Hematopoietic multipotent progenitor cell (in vitro differentiated cells): ENCODE results near the gene ZNF555. TPM values are rescaled to one million over a fixed set of nuclear protein-coding genes. Genes with fewer than 3 reads are reported as not detected.
"Not testable (repeated sequence)": the region's sequence is repeated elsewhere in the genome, so short reads cannot be mapped to it uniquely, and the experiment has no call there.

ENCODE experiments used
- DNase-seq, 3 donors: peaks; one replicate each; pipeline ENCODE4 v3.0.0-alpha.2; 2011 to 2015; ENCODE audit warnings: low read depth in 2 of 3, low spot score in 2 of 3
- total RNA-seq: library from RNA; depleted of rRNA; stranded (reverse); fragments of >200 nt; gene quantifications from one replicate; pipeline ENCODE4 v1.2.3, GENCODE V29; 2012

ZNF555 gene
- total RNA-seq, 1 donor, result 5.9 TPM

DNA sequence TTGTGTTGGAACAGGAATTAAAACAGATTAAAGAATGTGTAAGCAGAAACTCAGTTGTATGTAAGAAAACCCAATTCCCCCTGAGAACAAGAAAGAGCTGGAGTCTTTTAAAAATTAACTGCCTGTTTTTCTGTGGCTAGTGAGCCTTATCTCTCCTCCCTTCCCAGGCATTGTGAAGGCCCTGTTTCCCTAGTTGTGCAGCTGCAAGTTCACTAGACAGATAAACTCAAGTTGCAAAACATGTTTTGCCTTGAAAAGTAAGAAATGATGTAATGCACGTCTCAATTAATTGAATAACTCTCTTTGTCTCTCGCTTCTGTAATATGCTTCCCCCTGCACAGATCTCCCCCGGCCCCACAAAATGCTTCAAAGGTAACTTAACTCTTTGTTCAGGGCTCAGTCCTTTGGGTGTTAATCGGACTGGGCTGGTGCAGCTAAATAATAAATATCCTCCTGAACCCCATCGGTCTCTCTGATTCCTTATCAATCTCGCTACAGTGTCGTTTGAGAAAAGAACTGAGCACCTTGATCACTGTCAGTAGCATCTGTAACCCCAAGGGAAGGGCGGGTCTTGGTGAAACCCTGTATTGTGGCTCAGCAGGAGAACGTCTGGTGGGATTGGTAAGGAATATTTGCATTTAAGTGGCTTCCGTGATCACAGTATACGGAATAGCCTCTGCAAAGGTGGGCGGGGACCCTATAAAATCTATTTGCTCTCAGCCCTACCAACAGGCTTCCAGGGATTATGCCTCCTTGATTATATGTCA is 24.2 kb downstream of the ZNF555 start:
- peak in 1 of 3 donors; percentile 82 for DNase-seq

DNA sequence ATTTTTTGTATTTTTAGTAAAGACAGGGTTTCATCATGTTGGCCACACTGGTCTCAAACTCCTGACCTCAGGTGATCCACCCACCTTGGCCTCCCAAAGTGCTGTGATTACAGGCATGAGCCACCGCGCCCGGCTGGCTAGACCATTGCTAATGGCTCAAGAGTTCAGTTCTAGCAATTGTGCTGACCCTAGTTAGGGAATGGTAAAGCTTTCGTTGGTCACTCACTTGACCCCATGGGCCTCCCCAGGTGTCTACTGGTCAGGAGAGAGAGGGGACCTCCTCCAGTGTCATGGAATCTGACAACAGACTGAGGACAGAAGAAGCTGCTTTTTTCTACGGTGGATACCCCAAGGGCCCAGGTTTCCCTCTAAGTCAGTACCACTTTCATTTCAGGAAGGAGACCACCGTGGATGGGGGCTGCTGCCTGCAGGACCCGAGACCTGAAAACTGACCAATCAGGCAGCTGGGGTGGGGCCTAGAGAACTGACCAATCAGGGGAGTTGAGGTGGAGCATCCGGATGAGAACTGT is 25.3 kb downstream of the ZNF555 start:
- no peak for DNase-seq

DNA sequence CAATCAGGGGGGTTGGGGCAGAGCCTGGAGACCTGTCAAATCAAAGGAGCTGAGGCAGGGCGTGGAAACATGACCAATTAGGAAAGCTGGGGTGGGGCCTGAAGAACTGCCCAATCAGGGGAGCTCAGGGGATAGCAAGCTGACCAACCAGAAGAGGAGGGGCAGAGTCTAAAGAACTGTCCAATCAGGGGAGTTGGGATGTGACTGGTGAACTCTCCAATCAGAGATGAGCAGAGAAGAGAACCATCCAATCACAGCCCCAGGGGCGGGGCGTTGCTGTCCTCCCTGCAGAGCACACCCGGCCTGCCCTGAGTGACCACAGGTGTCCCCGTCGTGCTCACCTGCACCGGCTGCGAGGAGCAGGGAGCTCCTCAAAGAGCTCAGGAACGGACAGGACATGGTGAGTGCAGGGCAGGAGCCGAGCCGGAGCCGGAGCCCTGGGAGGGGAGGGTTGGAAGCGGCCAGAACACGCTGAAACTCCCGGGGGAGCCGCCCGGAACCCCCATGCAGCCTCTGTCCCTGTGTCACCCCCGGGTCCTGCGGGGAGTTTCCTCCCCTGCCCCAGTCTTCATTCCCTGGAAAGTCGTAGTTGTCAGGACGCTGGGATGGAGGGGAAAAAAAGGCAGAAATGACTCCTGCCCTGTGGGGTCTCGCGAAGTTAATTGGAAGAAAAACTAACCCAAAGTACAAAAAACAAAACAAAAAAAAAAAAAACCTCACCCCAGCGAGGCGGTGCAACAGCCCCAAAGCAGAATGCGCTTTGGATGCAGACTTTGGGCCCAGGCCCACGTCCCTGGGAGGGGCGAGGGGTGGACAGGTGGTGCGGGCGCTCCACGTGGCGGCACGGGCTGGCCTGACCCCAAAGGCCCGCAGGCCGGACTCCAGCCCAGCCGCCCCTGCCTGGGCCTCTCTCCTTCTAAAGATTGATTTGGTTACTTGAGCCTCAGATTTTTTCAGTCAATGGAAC is 26.0 kb downstream of the ZNF555 start, which contains the start of gene ZNF556:
ZNF556 (plus strand) TSS at position 311 of the 967 bp plus-strand sequence; CDS start at position 398, 87 bp downstream.
- no peak for DNase-seq

DNA sequence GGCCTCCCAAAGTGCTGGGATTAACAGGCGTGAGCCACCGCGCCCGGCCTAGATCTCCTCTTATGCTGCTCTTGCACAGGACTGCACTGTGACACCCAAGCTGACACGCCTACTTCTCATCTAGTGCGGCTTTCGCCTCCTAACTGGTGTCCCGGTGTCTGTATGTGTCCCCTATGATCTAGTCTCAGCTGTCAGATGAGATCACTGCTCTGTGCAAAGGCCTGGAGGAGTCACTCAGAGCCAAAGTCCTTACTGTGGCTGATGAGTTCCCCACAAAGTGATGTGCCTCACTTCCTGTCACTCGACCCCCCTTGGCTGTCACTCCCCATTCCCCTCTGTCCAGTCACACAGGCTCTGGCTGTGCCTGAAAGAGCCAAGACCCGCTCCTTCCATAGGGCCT is 28.3 kb downstream of the ZNF555 start:
- DNase-seq, result no peak

DNA sequence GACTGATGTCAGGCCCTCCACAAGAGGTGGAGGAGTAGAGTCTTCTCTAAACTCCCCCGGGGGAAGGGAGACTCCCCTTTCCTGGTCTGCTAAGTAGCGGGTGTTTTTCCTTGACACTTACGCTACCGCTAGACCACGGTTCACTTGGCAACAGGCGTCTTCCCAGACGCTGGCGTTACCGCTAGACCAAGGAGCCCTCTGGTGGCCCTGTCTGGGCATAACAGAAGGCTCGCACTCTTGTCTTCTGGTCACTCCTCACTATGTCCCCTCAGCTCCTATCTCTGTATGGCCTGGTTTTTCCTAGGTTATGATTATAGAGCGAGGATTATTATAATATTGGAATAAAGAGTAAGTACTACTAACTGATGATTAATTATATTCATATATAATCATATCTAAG is 30.9 kb downstream of the ZNF555 start:
- not testable (repeated sequence) for DNase-seq

DNA sequence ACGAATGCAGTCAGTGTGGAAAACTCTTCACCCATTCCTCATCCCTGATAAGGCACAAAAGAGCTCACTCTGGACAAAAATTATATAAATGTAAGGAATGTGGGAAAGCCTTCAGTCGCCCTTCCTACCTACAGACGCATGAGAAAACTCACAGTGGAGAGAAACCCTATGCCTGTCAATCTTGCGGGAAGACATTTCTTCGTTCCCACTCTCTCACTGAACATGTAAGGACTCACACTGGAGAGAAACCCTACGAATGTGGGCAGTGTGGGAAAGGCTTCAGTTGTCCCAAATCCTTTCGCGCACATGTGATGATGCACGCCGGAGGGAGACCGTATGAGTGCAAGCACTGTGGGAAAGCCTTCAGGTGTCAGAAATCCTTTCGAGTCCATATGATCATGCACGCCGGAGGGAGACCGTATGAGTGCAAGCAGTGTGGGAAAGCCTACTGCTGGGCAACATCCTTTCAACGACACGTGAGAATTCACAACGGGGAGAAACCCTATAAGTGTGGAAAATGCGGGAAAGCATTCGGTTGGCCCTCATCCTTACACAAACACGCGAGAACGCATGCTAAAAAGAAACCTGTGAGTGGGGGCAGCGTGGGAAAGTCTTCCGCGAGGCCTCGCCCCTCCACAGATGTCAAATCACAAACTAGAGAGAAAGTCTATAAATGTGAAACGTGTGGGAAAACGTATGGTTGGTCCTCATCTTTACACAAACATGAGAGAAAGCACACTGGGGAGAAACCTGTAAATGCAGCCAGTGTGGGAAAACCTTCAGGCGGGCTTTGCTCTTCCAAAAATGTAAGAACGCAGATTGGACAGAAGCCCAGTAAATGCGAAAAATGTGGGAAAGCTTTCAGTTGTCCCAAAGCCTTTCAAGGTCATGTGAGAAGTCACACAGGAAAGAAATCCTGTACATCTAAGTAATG is 36.4 kb downstream of the ZNF555 start:
- DNase-seq, result no peak

DNA sequence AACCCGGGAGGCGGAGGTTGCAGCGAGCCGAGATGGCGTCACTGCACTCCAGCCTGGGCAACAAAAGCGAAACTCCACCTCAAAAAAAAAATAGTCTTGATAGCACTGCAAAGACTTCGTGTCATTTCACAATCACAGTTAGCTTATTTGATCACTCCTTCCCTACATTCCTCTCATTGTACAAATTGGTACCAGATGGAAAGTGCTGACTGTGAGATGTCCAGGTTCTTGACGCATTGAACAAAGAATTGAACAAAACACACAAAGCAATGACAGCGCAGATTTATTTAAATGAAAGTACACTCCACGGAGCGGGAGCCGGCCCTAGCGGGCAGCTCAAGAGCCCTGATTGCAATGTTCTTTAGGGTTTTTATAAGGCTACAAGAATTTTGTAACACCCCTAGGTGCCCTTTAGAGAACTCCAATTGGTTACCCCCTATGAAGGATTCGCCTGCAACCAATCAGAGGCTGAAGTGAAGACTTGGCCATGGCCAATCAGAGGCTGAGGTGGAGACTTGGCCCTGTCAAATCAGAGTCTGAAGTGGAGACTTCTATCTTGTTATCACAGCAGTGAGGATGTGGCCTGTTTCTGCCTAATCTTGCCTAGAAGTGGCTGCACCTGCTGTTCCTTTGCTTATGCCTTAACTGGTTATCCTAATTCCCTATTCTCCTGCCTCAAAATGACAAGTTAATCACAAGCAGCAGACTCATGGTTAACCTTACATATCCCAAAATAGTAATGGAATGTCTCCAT is 42.6 kb downstream of the ZNF555 start:
- DNase-seq, result no peak

DNA sequence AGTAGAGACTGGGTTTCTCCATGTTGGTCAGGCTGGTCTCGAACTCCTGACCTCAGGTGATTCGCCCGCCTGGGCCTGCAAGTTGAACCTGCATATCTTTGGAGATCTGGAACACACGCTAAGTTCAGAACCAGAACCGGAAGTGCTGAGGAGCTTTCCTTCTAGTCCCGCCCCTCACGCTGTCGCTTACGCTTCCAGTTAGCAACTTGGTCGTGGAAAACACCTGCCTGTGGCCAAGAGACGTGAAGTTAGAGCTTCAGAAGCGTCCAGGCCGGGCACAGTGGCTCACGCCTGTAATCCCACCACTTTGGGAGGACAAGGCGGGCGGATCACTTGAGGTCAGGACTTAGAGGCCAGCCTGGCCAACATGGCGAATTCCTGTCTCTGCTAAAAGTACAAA is 44.5 kb downstream of the ZNF555 start:
- DNase-seq, result no peak

DNA sequence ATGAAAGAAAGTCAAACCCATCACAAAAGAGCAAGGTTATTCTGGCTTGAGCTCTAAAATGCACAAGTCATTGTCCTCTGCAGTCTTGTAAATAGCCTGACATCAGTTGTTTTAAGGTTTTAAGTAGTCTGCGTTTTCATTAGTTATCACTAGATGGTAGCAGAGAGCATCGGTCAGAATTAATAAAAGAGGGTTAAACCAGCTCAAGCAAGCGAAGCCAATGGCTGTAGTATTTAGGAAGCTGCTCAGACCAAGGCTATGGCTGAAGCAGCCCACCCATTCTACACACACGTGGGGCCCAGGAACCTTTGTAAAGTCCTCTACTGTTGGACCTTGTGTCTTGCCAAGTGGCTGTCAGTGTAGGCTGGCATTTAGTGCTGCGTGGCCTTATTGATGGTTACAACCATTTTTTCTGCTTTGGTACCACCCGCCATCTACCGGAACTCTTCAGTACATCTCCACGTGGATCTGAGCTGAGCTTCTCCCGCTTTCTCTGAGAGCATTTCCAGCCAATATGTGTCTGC is 46.2 kb downstream of the ZNF555 start:
- DNase-seq, result peak in 2 of 3 donors; percentile 61 to 84

DNA sequence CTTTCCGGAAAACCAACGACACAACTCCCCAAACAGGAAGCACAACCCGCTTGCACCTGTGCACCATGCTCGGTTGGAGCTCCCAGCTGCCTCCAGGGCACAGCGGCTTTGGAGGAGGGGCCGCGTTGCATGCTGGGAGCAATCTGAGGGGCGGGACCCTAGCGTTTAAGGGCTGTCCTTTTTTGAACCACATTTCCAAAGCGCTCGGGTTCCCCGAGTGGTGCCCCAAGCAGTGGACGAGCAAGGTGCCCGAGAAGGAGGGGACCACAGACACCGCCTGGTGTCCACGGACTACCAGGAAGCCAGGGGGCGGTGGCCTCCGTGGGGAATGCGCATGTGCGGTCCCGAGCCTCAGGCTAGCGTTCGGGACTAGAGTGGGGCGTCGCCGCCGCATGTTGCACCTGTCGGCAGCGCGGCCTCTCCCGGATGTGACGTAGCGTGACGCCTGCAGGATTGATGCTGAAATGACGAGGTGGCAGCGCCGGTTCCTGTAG is 47.5 kb downstream of the ZNF555 start:
- DNase-seq, result peak in 2 of 3 donors; percentile 54 to 83

DNA sequence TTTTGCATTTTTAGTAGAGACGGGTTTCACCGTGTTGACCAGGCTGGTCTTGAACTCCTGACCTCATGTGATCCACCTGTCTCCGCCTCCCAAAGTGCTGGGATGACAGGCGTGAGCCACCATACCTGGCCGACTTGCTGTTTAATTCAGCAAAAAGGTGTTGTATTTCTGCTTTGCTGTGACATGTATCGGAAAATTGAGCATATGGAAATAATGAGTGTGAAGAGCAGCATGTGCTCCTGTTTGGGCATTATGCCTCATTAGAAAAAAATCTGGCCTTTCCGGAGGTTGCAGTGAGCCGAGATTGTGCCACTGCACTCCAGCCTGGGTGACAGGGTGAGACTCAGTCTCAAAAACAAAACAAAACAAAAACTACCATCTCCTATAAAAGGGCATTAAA is 49.3 kb downstream of the ZNF555 start:
- DNase-seq, result not testable (repeated sequence)

DNA sequence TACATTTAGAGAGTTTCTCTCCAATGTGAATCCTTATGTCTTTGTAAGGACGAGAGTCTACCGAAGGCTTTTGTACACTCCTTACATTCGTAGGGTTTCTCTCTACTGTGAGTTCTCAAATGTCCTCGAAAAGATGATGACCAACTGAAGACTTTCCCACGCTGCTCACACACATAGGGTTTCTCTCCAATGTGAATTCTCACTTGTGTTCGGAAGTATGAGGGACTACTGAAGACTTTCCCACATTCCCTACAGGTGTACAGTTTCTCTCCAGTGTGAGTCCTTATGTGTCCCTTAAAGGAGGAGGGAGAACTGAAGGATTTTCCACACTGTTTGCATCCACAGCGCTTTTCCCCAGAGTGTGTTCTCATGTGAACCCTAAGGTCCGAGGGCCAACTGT is 55.4 kb downstream of the ZNF555 start:
- no peak for DNase-seq

DNA sequence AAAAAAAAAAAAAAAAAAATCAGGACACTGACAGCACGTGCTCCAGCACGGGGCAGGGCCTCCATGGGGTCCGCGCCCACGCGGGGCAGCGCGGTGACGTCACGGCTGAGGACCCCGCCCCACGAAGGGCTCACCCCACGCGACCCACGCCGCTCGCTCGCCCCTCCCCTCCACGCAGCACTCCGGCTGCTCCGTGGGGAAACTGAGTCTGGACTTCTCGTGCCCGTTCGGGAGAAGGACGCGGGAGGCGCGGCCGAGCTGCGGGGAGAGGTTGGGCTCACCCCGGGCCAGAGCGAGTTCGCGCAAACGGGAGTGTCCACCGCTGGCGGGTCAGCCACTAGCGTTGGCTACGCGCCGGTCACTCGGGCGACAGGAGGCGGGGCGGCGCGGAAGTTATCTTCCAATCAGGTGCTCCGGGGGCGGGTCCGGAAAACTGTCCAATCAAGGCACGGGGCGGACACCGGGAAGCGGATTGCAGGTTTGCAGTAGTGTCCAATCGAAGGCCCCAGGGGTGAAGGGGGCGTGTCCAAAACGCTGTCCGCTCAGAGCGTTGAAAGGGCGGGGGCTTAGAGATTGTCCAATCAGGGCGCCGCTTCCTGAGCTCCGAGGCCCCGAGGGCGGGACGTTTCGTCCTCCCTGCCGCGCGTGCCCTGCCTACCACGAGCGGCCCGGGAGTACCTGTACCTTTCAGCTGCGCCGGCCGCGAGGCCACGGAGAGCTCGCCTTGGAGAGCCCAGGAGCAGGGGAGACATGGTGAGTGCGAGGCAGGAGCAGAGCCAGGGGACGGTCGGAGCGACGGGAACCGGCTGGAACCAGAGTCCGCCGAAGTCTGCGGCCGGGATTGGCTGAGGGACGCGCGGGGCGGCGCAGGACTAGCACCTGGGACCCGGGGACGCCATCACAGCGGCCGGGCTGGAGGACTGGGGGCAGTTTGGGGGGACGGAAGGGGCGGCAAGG is 59.3 kb downstream of the ZNF555 start, which contains the start of gene ZNF57:
ZNF57 (plus strand) TSS at position 633 of the 957 bp plus-strand sequence; CDS start at position 751, 118 bp downstream.
- peak; percentile 83 to 99 (median 98) for DNase-seq

DNA sequence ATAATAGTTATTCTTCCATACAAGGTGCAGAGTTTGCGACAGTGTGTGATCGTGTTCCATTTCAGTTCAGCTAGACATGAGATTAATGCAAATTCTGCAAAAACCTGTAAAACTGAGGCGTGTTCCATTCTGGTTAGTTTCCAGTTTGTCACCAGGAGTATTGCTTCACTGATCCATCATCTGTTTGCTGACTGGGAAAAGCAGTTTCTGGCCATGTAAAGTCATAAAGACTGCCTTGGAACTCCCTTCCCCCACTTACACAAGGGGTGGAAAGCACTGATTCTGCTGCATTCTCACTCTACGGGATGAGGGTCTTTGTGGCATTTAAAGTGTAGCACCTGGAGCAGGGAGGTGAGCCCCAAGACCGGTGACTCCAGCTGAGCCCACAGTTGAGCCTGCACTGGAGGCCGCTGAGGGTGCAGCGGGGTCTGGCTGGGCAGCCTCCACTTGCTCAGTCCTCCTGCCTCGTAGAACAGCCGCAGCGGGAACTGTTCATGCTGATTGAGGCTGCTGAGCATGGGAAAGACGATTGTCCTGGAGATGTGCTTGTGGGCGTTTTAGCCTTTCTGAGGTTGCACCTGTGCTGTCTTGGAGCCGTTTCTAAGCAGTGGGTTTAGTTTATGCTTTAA is 61.4 kb downstream of the ZNF555 start:
- no peak for DNase-seq

DNA sequence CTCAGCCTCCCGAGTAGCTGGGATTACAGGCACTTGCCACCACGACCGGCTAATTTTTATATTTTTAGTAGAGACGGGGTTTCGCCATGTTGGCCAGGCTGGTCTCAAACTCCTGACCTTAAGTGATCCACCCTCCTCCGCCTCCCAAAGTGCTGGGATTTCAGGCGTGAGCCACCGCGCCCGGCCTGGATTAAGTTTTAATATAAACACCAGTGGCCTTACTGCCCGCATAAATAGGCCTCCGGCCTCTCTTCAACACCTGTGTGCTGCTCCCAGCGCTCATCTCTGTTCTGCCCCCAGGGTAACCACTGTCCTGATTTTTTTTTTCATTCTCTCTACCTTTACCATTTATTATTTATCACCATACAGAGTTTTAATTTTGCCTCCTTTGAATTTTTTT is 62.1 kb downstream of the ZNF555 start:
- not testable (repeated sequence) for DNase-seq

DNA sequence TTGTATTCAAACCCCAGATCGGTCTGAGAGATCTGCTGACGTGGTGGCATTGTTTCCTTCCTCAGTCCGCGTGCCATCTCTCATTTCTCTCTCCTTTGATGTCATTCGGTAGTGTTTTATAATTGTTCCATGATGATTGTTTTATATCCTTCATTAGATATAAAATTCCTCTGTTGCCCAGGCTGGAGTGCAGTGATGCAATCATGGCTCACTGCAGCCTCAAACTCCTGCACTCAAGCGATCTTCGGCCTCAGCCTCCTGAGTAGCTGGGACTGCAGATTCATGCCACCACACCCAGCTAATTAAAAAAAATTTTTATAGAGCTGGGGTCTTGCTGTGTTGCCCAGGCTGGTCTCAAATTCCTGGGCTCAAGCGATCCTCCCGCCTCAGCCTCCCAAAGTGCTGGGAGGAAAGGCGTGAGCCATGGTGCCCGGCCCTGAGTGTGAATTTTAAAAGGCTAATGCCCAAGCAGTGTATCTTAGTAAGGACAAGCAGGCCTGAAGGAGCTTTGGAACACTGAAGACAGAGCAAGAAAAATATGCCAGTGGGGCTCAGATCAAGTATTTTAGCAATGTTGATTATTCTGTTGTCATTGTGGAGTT is 64.7 kb downstream of the ZNF555 start:
- DNase-seq, result no peak
